B cell (primary cell): Measurements from ENCODE around the gene COMMD7. TPM values are rescaled to one million over a fixed set of nuclear protein-coding genes. Genes with fewer than 3 reads are reported as not detected.

ENCODE experiments used
- ATAC-seq: fragments of 200-7000 bp; cut with Tn5 transposase; one replicate; pipeline ENCODE4 v1.10.0; 2021; ENCODE audit warnings: low read depth, mild to moderate bottlenecking, moderate number of reproducible peaks, moderate library complexity
- CTCF ChIA-PET: fragments of 350-600 bp; sonication (Branson Sonifier 250); formaldehyde crosslinking; loops from one replicate; lab custom pipeline; 2021; ENCODE audit warnings: antibody characterized with exemption, inconsistent platforms; lab: Charles Lee
- POLR2A ChIA-PET: fragments of 350-600 bp; sonication (Branson Sonifier 250); formaldehyde crosslinking; loops from one replicate; lab custom pipeline; 2021; ENCODE audit warnings: antibody characterized with exemption; lab: Charles Lee
- DNase-seq: peaks from one replicate; pipeline ENCODE4 v3.0.0; 2013
- H2AFZ ChIP-seq: 2 replicates; pipeline ENCODE4 v1.6.1; 2012; ENCODE audit warnings: mild to moderate bottlenecking, low read depth, low read length; ENCODE audit not compliant: insufficient read depth, poor library complexity, severe bottlenecking
- H3K27ac ChIP-seq, 2 donors: 1 replicate in 1 of 2; 2 replicates in 1 of 2; pipeline ENCODE4 v1.5.1; 2012 to 2013; ENCODE audit warnings: low read length in 2 of 2, mild to moderate bottlenecking in 2 of 2, moderate library complexity in 1 of 2
- H3K27me3 ChIP-seq, 4 experiments: fragments of 200-600 bp in 1 of 4; sonication (generic) in 1 of 4; replicated peaks in 1 of 4; 1 replicate in 2 of 4; 2 replicates in 2 of 4; pipeline versions ENCODE4 v1.6.1 to v1.7.0; 2013 to 2016; ENCODE audit warnings: low read length in 3 of 4, mild to moderate bottlenecking in 2 of 4, mixed read lengths in 1 of 4, moderate library complexity in 1 of 4; ENCODE audit not compliant: insufficient read depth in 4 of 4, control insufficient read depth in 3 of 4; ENCODE audit errors: control extremely low read depth in 1 of 4
- H3K36me3 ChIP-seq, 2 experiments: replicated peaks in 1 of 2; 1 replicate in 1 of 2; 2 replicates in 1 of 2; pipeline versions ENCODE4 v1.6.1 to v1.7.1; 2013; ENCODE audit warnings: low read length in 1 of 2; ENCODE audit not compliant: insufficient read depth in 2 of 2, control insufficient read depth in 1 of 2; ENCODE audit errors: control extremely low read depth in 1 of 2, extremely low read depth in 1 of 2
- H3K4me1 ChIP-seq, 2 donors: fragments of 200-600 bp in 1 of 2; sonication (generic) in 1 of 2; 1 replicate in 1 of 2; 2 replicates in 1 of 2; pipeline versions ENCODE4 v1.5.1 to v1.6.1; 2013 to 2017; ENCODE audit warnings: low read length in 2 of 2; ENCODE audit not compliant: control insufficient read depth in 2 of 2, insufficient read depth in 2 of 2
- H3K4me2 ChIP-seq: replicated peaks from 2 replicates; pipeline ENCODE3; 2012; ENCODE audit warnings: mild to moderate bottlenecking, low read depth, low read length; ENCODE audit not compliant: poor library complexity, severe bottlenecking
- H3K4me3 ChIP-seq, 5 experiments: fragments of 200-600 bp in 1 of 5; sonication (generic) in 1 of 5; 1 replicate in 3 of 5; 2 replicates in 2 of 5; pipeline versions ENCODE4 v1.5.1 to v1.7.0; 2011 to 2016; ENCODE audit warnings: low read length in 4 of 5, mild to moderate bottlenecking in 4 of 5, low read depth in 2 of 5, control low read depth in 1 of 5, moderate library complexity in 1 of 5; ENCODE audit not compliant: insufficient read depth in 1 of 5; ENCODE audit errors: control extremely low read depth in 1 of 5, extremely low read depth in 1 of 5
- H3K79me2 ChIP-seq: fragments of 200-600 bp; sonication (generic); one replicate; pipeline ENCODE4 v1.6.0; 2016; ENCODE audit warnings: low read length; ENCODE audit not compliant: control insufficient read depth, insufficient read depth
- H3K9ac ChIP-seq: fragments of 200-600 bp; sonication (generic); 2 replicates; pipeline ENCODE4 v1.6.1; 2017; ENCODE audit warnings: mild to moderate bottlenecking, low read length, moderate library complexity
- H3K9me3 ChIP-seq, 3 donors: one replicate each; pipeline versions ENCODE4 v1.6.1 to v1.7.1; 2013; ENCODE audit warnings: low read length in 2 of 3; ENCODE audit not compliant: control insufficient read depth in 2 of 3, insufficient read depth in 1 of 3; ENCODE audit errors: control extremely low read depth in 1 of 3
- H4K20me1 ChIP-seq: 2 replicates; pipeline ENCODE4 v1.6.0; 2012; ENCODE audit warnings: mild to moderate bottlenecking, low read length; ENCODE audit not compliant: insufficient read depth, control insufficient read depth, poor library complexity, severe bottlenecking
- H3K27ac Mint-ChIP-seq: one replicate; pipeline ENCODE4 v1.8.0; 2021; ENCODE audit warnings: mixed read lengths
- H3K27me3 Mint-ChIP-seq: one replicate; pipeline ENCODE4 v1.8.0; 2021; ENCODE audit warnings: mixed read lengths
- H3K4me1 Mint-ChIP-seq: one replicate; pipeline ENCODE4 v1.8.0; 2021; ENCODE audit warnings: mixed read lengths
- H3K4me3 Mint-ChIP-seq: one replicate; pipeline ENCODE4 v1.8.0; 2021; ENCODE audit warnings: mixed read lengths
- H3K9me3 Mint-ChIP-seq: one replicate; pipeline ENCODE4 v1.8.0; 2022; ENCODE audit warnings: mixed read lengths; ENCODE audit not compliant: insufficient read depth
- CTCF ChIP-seq: fragments of 200-600 bp; IDR thresholded peaks from one replicate; pipeline ENCODE4 v1.8.0; 2022; ENCODE audit warnings: antibody characterized with exemption, mild to moderate bottlenecking
- EZH2 ChIP-seq: IDR thresholded peaks from 2 replicates; pipeline ENCODE4 v1.6.1; 2012; ENCODE audit warnings: borderline replicate concordance, low read depth, mild to moderate bottlenecking, moderate library complexity, low read length; ENCODE audit not compliant: insufficient read depth, poor library complexity, severe bottlenecking
- WGBS: methylation state at CpG from one replicate; pipeline ENCODE4 v1.1.5; 2013; ENCODE audit warnings: missing lambda C conversion rate; ENCODE audit not compliant: insufficient coverage; 5-methylcytosine and 5-hydroxymethylcytosine counted together
- intact Hi-C: fragments of 100-400 bp; cut with micrococcal nuclease; formaldehyde crosslinking; loops from one replicate; pipeline ENCODE4 v1.10.0; 2022
- polyA plus RNA-seq: library from polyadenylated mRNA; depleted of rRNA; stranded (reverse); fragments of >200 nt; gene quantifications from 2 replicates; pipeline ENCODE4 v1.2.3, GENCODE V29; 2012
- total RNA-seq, 2 donors: library from RNA; stranded (reverse); fragments of 120-200 nt in 1 of 2; gene quantifications; 1 replicate in 1 of 2; 2 replicates in 1 of 2; pipeline versions ENCODE4 v1.2.3 to v1.2.4, GENCODE V29; 2013 to 2022

COMMD7 gene
- total and polyA plus RNA-seq, 2 donors (not counting 1 experiment from before 2014, with no cell fraction given) = 24.5 to 34.9 TPM

GRCh38 chr20:32681175-32682084 lies 61.8 kb downstream of the COMMD7 start:
- H3K4me1 Mint-ChIP-seq = peaks cover 9% of the 10 kb centered on the region
- Histone ChIP-seq H3K36me3 (no peaks in the 10 kb centered on the region), H3K27ac (no peak overlapping the region), H3K79me2 (no peaks in the 10 kb centered on the region), H2AFZ (no peak overlapping the region), H3K4me2 (no peak overlapping the region), H4K20me1 (no peaks in the 10 kb centered on the region), H3K4me1 (peaks cover 0 to 3% of the 10 kb centered on the region in 2 donors), H3K9me3 (peaks cover 0 to 4% (median 0%) of the 10 kb centered on the region in 3 donors), H3K9ac (no peak overlapping the region), H3K27me3 (no peaks in the 10 kb centered on the region), H3K4me3 (no peak overlapping the region)
- POLR2A ChIA-PET = no interaction called here
- ATAC-seq = no peak
- DNase-seq = no peak
- intact Hi-C loops = no loop called here
- WGBS = 31% methylated on average over 16 of the region's 20 CpGs
- TF ChIP-seq CTCF (no peak), EZH2 (no peak)
- H3K27ac Mint-ChIP-seq = no peak overlapping the region
- no peaks in the 10 kb centered on the region for H3K9me3 Mint-ChIP-seq
- CTCF ChIA-PET = interaction anchor here (1.3 kb wide), 1 partner anchor 82 kb away, joined by 3 read pairs; no protein-coding TSS in a partner anchor
- H3K4me3 Mint-ChIP-seq = no peak overlapping the region
- H3K27me3 Mint-ChIP-seq = no peaks in the 10 kb centered on the region
